ENCODE measurements around the gene DNAH9.

The DNAH9 gene

GRCh38 chr17:11701911-11702310 lies 103.6 kb downstream of the DNAH9 start:
- no peaks in the 10 kb centered on the region for H3K4me1 ChIP-seq (ENCODE audit: low read length)
- no peak overlapping the region for H3K4me3 ChIP-seq (ENCODE audit: low read length)
- no peak overlapping the region for H3K9ac ChIP-seq (ENCODE audit: low read length)
- H3K27ac ChIP-seq (ENCODE audit: low read length), result no peak overlapping the region
- H2AFZ ChIP-seq (ENCODE audit: low read depth, low read length), result no peak overlapping the region
- H3K79me2 ChIP-seq (ENCODE audit: low read length), result no peaks in the 10 kb centered on the region
- no peak for TF ChIP-seq CTCF (IDR thresholded peaks at IDR 0.05; ENCODE audit: low read depth, low read length)
- no peak for TF ChIP-seq EZH2phosphoT487 (IDR thresholded peaks at IDR 0.05; ENCODE audit: low read depth)
- H4K20me1 ChIP-seq (ENCODE audit: insufficient read depth, low read length), result no peaks in the 10 kb centered on the region
- no peaks in the 10 kb centered on the region for H3K27me3 ChIP-seq (ENCODE audit: low read depth, low read length)
- H3K36me3 ChIP-seq (replicated peaks; ENCODE audit: low read depth, low read length), result no peaks in the 10 kb centered on the region
- H3K9me3 ChIP-seq (ENCODE audit: insufficient read depth, low read length), result no peaks in the 10 kb centered on the region
- H3K4me2 ChIP-seq (ENCODE audit: low read length), result no peak overlapping the region

GRCh38 chr17:11704041-11704440 lies 105.8 kb downstream of the DNAH9 start:
- no peaks in the 10 kb centered on the region for H3K4me1 ChIP-seq (ENCODE audit: low read length)
- H3K4me3 ChIP-seq (ENCODE audit: low read length), result no peak overlapping the region
- H3K9me3 ChIP-seq (ENCODE audit: insufficient read depth, low read length), result no peaks in the 10 kb centered on the region
- no peak overlapping the region for H2AFZ ChIP-seq (ENCODE audit: low read depth, low read length)
- H3K36me3 ChIP-seq (replicated peaks; ENCODE audit: low read depth, low read length), result no peaks in the 10 kb centered on the region
- no peaks in the 10 kb centered on the region for H4K20me1 ChIP-seq (ENCODE audit: insufficient read depth, low read length)
- H3K79me2 ChIP-seq (ENCODE audit: low read length), result no peaks in the 10 kb centered on the region
- H3K9ac ChIP-seq (ENCODE audit: low read length), result no peak overlapping the region
- no peak overlapping the region for H3K27ac ChIP-seq (ENCODE audit: low read length)
- TF ChIP-seq EZH2phosphoT487 (IDR thresholded peaks at IDR 0.05; ENCODE audit: low read depth) (no peak), CTCF (IDR thresholded peaks at IDR 0.05; ENCODE audit: low read depth, low read length) (no peak)
- H3K27me3 ChIP-seq (ENCODE audit: low read depth, low read length), result peaks cover 3% of the 10 kb centered on the region; the same call in 1 of the 2 replicates
- H3K4me2 ChIP-seq (ENCODE audit: low read length), result no peak overlapping the region

GRCh38 chr17:11705111-11705510 lies 106.8 kb downstream of the DNAH9 start:
- Histone ChIP-seq H2AFZ (ENCODE audit: low read depth, low read length) (no peak overlapping the region), H3K4me2 (ENCODE audit: low read length) (no peak overlapping the region), H3K4me1 (ENCODE audit: low read length) (no peaks in the 10 kb centered on the region), H3K4me3 (ENCODE audit: low read length) (no peak overlapping the region), H3K9me3 (ENCODE audit: insufficient read depth, low read length) (no peaks in the 10 kb centered on the region), H3K36me3 (replicated peaks; ENCODE audit: low read depth, low read length) (no peaks in the 10 kb centered on the region), H3K9ac (ENCODE audit: low read length) (no peak overlapping the region), H3K27me3 (ENCODE audit: low read depth, low read length) (peaks cover 7% of the 10 kb centered on the region), H3K27ac (ENCODE audit: low read length) (no peak overlapping the region), H4K20me1 (ENCODE audit: insufficient read depth, low read length) (no peaks in the 10 kb centered on the region), H3K79me2 (ENCODE audit: low read length) (no peaks in the 10 kb centered on the region)
- no peak for TF ChIP-seq CTCF (IDR thresholded peaks at IDR 0.05; ENCODE audit: low read depth, low read length)
- no peak for TF ChIP-seq EZH2phosphoT487 (IDR thresholded peaks at IDR 0.05; ENCODE audit: low read depth)

- Histone ChIP-seq H3K9me3 (ENCODE audit: insufficient read depth, low read length) (no peaks in the 10 kb centered on the region), H3K27ac (ENCODE audit: low read length) (no peak overlapping the region), H3K4me3 (ENCODE audit: low read length) (no peak overlapping the region), H3K36me3 (replicated peaks; ENCODE audit: low read depth, low read length) (no peaks in the 10 kb centered on the region), H3K9ac (ENCODE audit: low read length) (no peak overlapping the region), H3K4me2 (ENCODE audit: low read length) (no peak overlapping the region), H2AFZ (ENCODE audit: low read depth, low read length) (no peak overlapping the region), H4K20me1 (ENCODE audit: insufficient read depth, low read length) (no peaks in the 10 kb centered on the region), H3K79me2 (ENCODE audit: low read length) (no peaks in the 10 kb centered on the region), H3K27me3 (ENCODE audit: low read depth, low read length) (peaks cover 7% of the 10 kb centered on the region), H3K4me1 (ENCODE audit: low read length) (no peaks in the 10 kb centered on the region)
- TF ChIP-seq EZH2phosphoT487 (IDR thresholded peaks at IDR 0.05; ENCODE audit: low read depth), result no peak
- no peak for TF ChIP-seq CTCF (IDR thresholded peaks at IDR 0.05; ENCODE audit: low read depth, low read length)
Measured at GRCh38 chr17:11707586-11707985, 109.3 kb downstream of the DNAH9 start.

All from OCI-LY3 (cell line).